ENCODE results near the gene SLC6A19.

GRCh38 chr5:1261643-1262042 lies 60.2 kb downstream of the SLC6A19 start:
- TF ChIP-seq POLR2AphosphoS5 (IDR thresholded peaks at IDR 0.05; ENCODE audit: control insufficient read depth, insufficient read depth, low read depth, low read length) (no peak), CTCF (IDR thresholded peaks at IDR 0.05 in 2 of 3, conservative IDR thresholded peaks at IDR 0.05 in 1 of 3; ENCODE audit: insufficient read depth in 2 of 3, low read depth in 1 of 3, low read length in 3 of 3) (no peak), TRIM28 (IDR thresholded peaks at IDR 0.05) (no peak), MAFK (IDR thresholded peaks at IDR 0.05; ENCODE audit: low read length) (no peak)

Measured in K562 (cell line).